IPS-11a (cell line): ENCODE data around the gene MROH2A.
"Not testable (repeated sequence)": the region's sequence is repeated elsewhere in the genome, so short reads cannot be mapped to it uniquely, and the experiment has no call there.

Experiments used
- H3K4me3 ChIP-seq: one replicate; pipeline ENCODE4 v1.5.1; 2013; ENCODE audit warnings: low read depth, low read length, control low read depth

MROH2A gene

DNA sequence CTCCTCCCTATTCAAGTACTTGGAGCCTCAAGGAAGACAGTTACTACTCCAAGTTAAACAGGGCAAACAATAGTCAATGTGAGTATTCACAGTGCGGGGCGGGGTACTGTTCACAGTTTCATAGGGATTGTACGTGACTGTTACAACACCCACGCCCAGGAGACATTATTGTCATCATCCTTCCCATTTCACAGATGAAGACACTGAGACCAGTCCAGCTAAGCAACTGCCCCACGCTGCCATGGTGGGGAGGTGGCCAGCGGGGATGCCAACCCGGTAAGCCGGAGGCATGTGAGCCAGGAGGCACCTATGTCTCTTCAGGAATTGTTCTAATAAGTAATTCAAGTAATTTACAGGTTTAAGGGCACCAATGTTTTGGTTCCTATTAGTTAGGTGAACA is 75.2 kb downstream of the MROH2A start:
- peak overlapping the region; percentile 95 for H3K4me3 ChIP-seq

DNA sequence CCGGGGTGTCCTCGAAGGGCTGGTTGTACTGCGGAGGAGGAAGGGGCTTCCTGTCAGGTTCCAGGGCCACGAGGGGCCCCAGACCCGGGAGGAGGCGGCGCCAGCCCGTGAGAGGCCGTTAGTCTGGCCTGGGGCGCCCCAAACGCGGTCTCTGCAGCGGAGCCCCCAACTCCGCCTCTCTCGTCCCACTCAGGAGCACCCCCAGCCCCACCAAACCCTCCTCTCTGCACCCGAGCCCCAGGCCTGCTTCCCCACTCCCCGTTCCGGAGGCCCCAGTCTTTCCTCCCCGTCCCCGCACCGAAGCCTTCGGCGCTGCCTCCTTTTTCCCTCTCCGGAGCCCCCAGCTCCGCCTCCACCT is 75.7 kb downstream of the MROH2A start:
- H3K4me3 ChIP-seq: peak overlapping the region; percentile 95

DNA sequence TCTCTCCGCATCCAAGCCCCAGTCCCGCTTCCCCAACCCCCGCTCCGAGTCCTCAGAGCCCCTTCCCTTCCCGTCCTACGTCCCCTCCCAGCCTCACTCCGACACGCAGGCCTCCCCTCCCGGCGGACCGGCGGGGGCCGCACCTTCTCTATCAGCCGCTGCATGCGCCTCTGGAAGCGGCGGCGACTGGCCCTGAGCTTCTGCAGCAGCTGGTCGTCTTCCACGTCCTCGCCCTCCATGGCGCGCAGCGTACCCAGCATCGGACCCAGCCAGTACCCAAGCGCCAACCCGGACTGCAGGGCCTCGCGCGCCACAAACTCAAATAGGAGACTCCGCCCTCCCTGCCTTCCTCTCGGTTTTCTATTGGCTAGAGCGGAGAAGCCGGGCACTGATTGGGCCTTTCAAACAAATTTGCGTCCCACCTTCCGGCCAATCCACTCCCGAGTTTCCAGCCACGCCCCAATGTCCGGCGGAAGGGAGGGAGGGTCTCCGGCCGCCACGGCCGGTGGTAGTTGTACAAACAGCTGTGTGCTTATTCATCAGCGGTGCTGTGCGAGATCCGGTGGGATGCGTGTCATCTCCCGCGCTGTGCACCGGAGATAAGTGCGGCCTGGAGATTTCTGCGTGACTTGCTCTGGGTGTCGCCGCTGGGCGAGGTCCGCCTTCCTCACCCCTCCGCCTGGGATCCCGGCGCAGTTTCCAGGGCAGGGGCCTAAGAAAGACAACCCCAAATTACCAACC is 76.3 kb downstream of the MROH2A start, which contains the start of gene HJURP:
Gene HJURP (minus strand): TSS at position 295 of the 741 bp plus-strand sequence. CDS start 35 bp downstream, at position 260.
- peak within 1 kb of the TSS; percentile 95 for H3K4me3 ChIP-seq

DNA sequence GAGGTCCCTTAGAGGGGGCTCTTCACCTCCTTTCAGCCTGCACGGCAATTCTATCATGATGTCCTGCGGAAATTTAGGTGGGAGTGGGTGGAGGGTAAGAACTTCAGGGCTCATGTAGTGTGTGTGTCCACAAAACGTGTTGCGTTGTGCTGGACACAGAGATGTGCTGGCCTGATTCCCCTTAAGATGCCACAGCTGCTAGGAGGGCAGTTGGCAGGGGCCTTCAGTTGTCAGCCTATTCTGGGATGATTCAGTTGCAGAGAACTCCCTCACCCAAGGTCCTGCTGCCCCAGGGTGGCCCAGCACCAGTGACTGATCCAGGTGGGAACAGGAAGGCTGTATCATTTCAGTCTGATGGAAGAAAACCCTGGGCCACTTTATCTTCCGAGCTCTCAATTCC is 77.2 kb downstream of the MROH2A start:
- no peak overlapping the region for H3K4me3 ChIP-seq

DNA sequence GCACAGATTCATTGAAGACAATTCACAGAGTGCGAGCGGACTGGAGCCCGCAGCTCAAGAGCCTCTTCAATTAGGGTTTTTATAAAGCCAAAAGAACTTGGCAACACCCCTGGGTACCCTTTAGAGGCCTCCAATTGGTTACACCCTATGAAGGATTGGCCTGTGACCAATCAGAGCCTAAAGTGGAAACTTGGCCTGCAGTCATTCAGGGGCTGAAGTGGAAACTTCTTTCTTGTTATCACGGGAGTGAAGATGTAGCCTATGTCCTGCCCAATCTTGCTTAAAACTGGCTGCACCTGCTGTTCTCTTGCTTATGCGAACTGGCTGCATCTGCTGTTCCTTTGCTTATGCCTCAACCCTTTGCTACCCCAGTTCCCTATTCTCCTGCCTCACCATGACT is 78.1 kb downstream of the MROH2A start:
- no peak overlapping the region for H3K4me3 ChIP-seq

DNA sequence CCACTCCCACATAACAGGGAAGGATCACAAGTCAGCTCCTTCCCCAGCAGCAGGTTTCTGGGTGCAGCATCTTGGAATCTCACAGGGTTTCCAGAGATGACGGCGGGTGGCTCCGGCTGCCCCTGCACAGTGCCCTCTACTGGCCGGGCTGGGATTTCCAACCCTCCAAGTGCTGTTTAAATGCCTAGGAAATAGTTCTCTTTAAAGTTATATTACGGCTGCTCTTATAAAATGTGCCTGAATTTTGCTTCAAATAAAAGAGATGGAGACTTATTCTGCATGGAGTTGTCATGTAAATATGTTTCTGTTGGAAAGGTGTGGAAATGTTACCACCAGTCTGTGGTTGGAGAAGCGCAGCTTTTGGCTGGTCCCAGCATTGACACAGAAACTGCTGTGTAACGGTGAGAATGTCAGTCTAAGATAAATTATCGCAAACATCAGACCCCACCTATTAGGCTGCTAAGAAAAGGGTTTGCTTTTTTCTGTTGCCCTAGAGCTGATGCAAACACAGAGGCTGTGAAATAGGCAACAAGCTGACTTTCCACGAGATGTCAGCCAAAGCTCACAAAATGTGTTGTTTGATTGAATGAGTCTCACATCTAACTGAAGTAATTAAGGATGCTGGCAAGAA is 79.5 kb downstream of the MROH2A start:
- no peak overlapping the region for H3K4me3 ChIP-seq

DNA sequence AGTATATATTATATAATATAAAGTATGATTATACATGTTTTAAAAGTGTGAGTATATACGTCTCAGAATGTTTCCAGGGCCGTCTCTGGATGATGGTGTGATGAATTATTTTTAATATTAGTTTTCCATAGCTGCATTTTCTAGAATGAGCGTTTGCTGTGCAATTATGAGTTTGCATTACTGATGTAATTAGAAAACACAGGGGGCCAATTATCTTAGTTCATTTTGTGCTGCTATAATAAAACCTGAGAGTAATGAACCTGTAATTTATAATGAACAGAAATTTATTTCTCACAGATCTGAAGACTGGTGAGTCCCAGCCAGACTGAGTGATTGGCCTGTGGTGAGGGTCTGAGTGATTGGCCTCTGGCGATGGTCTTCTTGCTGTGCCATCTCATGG is 80.2 kb downstream of the MROH2A start:
- H3K4me3 ChIP-seq: no peak overlapping the region

DNA sequence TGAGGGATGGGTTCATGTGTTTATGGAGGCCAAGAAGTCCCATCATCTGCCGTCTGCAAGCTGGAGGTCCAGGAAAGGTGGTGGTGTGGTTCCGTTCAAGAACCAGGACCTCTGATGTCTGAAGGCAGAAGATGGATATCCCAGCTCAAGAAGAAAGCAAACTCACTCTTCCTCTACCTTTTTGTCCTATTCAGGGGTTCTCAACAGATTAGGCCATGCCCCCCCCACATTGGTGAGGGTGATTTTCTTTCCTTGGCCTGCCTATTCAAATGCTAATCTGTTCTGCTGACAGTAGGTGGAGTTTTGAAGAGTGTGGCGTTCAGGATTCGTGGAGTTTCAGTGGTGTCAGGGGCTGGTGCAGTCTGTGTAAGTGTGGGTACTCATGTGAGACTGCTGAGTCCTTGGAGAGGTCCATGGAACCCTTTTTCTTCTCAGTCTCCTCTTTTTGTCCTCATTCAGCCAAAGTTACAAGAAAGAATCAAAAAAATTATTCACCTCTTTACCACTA is 84.2 kb downstream of the MROH2A start:
- no peak overlapping the region for H3K4me3 ChIP-seq

DNA sequence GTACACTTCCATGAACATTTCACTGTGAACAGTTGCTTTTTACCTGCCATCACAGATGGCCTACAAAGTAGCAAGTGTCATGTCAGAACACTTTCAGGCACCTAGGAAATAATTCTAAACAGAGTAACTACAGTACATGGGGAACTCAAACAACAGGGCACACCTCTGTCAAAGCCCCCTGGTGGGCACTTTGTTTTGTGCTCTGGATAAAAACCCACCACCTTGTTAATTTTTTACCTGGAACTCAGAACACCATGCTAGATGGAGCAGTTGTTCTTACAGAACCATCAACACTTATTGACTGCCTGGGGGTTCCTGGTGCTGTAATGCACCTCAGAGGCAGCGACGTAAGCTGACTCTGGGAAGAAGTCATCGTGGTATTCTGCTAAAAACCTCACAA is 87.7 kb downstream of the MROH2A start:
- H3K4me3 ChIP-seq: no peak overlapping the region

DNA sequence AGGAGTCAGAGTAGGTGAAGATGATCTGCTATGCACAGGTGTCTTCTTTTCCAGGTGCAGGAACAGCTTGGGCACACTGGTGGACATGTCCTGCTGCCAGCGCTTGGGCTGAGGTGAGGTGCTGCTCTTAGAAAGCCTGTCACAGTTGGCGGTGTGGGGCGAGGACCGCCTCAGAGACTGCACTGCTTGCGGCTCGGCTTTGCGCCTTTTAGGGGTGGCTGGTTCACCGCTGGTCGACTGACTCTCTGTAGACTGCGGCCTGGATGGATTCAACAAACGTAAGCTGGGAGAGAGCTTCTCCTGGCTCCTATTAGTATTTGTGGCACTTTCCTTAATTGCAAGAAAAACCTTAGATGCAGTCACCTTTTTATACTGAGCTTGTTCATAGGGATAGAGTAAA is 88.3 kb downstream of the MROH2A start:
- H3K4me3 ChIP-seq: no peak overlapping the region

DNA sequence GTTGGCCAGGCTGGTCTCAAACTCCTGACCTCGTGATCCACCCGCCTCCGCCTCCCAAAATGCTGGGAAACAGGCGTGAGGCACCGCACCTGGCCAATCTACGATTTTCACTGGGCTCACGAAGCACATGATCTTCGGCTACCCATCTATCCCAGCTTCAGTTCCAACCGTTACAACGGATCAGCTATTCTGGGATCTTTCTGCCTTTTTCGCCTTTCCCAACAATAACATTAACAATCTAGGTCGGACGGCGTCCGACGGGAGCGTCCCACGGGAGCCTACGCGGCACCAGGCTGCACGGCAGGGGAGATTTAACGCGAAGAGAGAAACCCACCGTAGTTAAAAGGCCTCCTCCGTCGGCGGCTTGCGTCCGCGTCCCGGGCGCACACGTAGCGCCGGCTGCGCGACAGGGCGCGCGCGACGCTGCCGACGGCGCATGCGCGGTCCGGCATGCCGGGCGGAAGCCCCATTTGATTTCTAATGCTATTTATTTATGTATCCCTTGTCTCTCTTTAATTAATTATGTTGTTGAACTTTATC is 89.9 kb downstream of the MROH2A start, which contains the start of gene MSL3B:
Gene MSL3B (minus strand): TSS at position 394 of the 540 bp plus-strand sequence.
- peak within 1 kb of the TSS; percentile 76 for H3K4me3 ChIP-seq

DNA sequence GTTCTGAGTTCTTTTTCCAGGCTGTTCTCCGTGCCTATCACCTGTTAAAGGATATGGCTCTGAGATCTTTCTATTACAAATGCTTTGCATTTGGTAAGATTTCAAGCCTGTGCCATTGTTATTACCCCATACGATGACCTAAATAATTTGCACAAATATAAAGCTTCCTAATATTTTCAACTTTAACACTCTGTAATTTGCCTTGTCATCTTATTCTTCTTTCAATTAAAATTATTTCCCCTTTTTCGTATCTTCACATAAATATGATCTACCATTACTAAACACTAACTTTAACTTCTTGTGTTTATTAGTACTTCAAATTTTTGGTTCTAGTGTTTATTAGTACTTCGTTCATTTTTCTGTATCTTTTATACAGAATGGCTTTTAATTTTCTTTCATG is 93.3 kb downstream of the MROH2A start:
- H3K4me3 ChIP-seq: no peak overlapping the region

DNA sequence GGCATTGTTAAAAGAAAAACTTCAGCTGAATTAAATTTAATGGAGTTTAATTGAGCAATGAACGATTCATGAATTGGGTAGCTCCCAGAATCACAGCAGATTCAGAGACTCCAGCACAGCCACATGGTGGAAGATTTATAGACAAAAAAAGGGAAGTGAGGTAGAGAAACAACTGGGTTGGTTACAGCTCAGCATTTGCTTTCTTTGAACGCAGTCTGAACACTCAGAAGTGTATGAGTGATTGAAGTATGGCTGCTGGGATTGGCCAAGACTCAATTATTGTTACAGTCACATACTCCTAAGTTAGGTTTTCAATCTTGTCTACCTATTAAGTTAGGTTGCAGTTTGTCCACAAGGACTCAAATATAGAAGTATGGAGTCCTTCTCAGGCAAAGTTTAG is 94.0 kb downstream of the MROH2A start:
- H3K4me3 ChIP-seq: not testable (repeated sequence)

DNA sequence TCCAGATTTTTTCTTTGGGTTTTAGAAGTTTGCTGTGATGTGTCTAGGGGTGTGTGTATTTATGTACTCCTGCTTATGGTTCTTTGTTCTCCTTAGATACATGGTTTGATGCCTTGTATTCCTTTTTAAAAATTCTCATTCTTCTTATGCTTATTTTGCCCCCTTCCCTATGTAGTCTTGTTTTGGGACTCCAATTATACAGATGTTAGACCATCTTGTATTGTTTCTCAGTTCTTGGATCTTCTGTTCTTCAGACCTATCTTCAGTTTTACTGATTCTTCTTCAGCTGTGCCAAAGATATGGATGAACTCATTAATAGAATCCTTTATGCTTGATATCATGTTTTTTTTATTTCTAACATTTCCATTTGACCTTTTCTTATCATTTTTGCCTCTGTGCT is 104.2 kb downstream of the MROH2A start:
- no peak overlapping the region for H3K4me3 ChIP-seq
